IPS-NIHi7 (cell line): Measurements from ENCODE around the gene JADE2.
"Not testable (repeated sequence)": the region's sequence is repeated elsewhere in the genome, so short reads cannot be mapped to it uniquely, and the experiment has no call there.

Source experiments
- DNase-seq: peaks from one replicate; pipeline ENCODE4 v3.0.0; 2012; ENCODE audit warnings: mixed read lengths; ENCODE audit errors: extremely low spot score

The JADE2 gene

DNA sequence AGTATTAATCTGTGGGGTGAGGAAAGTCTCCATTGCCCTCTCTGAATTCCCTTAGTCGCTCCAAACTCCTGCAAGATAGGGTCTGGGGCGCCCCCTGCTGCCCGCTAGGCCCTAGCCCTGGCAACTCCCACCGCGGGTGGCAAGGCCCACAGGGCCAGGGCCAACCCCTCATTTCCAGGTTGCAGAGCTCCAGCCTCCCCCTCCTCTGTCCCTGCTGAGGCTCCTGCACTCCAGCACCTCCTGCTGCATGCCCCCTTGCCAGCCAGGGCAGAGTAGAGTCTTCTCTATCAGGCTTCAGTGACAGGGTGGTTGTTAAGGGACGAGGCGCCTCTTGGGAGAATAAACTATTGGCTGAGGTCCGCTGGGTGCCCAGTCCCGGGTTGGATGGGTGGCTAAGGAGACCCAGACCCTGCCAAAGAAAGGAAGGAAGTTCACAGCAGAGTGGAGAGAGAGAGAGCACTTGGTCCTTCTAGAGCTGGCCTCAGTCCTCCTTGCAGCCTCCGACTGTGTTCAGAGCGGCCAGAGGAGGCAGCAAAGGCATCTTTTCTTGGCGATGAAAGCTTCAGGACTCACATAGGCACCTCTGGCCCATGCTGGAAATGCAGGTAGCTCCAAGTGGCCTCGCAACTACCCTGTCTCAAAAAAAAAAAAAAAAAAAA is 61.5 kb downstream of the JADE2 start:
- DNase-seq: peak; percentile 89

DNA sequence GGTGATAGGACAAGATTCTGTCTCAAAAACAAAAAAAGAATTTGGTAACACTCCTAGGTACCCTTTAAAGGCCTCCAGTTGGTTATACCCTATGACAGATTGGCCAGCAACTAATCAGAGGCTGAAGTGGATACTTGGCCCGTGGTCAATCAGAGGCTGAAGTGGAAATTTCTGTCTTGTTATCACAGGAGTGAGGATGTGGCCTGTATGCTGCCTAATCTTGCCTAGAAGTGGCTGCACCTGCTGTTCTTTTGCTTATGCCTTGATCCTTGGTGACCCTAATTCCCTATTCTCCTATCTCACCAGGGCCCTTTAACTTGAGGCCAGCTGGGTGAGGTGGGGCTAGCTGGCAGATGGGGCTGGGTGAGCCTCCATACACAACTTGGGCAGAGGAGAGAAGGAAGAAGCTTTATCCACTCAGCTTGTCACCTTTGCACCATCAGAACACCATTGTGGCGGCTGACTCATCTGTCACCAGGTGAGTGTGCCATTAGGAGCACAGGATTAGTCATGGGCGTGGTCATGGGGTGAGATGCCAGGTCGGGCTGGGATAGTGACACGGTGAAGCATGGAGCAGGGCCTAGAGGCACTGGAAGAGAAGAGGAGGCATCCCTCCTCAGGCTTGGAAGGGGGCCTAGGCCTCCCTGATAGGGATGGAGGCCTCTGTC is 65.7 kb downstream of the JADE2 start:
- DNase-seq: peak; percentile 10

- peak; percentile 82 for DNase-seq
Observed at GRCh38 chr5:134592141-134592746, 66.8 kb downstream of the JADE2 start.

DNA sequence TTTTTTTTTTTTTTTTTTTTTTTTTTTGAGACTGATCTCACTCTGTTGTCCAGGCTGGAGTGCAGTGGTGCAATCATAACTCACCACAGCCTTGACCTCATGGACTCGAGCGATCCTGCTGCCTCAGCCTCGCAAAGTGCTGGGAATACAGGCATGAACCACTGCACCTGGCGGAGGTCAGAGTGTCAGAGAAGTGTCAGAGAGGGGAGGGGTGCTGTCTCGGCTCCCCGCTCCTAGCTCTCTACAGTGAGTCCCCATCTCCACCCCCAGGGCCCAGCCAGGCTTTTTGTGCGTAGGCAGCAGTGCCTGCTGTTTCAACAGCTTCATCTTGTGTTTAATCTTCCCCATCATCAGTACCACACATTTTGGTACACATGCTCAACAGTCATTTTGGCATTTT is 68.9 kb downstream of the JADE2 start:
- DNase-seq: no peak

- DNase-seq: no peak
Observed at GRCh38 chr5:134594797-134595457, 69.5 kb downstream of the JADE2 start.

DNA sequence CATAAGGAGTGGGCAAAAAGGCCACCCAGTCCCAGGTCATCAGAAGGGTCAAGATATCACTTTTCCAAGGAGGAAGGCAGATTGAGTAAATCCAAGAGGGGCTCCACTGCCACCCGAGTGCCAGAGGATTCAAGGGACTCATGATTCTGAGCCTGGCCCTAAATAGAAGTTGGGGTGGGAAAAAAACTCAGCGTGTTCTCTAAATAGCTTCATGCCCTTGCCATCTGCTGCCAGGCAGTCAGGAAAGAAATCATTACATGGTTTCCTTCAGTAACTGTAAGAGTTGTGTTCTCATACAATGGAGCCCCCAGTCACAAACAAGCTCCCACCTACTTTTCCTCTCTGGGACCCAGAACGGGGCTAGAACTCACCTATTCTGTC is 70.0 kb downstream of the JADE2 start:
- no peak for DNase-seq

DNA sequence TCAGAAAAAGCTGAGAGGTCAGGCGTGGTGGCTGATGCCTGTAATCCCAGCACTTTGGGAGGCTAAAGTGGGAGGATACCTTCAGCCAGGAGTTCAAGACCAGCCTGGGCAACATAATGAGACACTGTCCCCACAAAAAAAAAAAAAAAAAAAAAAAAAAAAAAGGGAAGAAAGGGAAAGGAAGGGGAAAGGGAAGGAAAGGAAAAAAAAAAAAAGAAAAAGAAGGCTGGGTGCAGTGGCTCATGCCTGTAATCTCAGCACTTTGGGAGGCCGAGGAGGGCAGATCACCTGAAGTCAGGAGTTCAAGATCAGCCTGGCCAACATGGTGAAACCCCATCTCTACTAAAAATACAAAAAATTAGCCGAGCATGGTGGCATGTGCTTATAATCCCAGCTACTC is 74.3 kb downstream of the JADE2 start:
- DNase-seq: not testable (repeated sequence)

DNA sequence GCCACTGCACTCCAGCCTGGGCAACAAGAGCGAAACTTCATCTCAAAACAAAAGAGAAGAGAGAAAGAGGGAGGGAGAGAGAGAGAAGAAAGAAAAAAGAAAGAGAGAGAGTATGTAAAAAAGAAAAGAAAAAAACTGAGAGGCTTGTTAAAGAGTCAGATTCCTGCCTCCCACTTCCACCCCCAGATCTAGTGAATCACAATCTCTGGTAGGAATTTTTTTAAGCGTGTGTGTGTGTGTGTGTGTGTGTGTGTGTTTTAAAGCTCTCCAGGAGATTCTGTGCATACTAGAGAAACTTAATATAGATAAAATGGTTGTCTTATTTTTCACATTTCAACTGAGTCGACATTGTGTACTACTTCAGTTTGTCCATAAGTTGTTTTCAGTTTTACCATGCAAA is 75.1 kb downstream of the JADE2 start:
- no peak for DNase-seq

DNA sequence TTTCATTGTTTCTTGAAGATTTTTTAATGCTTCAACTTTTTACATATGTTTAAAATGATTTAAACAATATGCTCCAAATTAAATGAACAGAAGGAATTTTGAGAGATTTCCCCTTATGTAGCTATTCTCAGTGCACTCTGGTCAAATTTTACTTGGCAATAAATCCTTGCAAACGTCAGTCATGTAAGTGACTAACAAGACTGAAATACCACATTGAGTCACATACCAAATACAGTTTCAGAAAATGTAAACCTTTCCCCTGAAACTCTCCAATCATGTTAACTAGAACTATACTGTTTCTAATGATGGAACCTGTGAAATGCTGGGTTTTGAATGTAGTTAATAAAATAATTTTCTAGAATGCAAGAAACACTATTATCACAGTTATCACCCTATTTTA is 77.6 kb downstream of the JADE2 start:
- no peak for DNase-seq

DNA sequence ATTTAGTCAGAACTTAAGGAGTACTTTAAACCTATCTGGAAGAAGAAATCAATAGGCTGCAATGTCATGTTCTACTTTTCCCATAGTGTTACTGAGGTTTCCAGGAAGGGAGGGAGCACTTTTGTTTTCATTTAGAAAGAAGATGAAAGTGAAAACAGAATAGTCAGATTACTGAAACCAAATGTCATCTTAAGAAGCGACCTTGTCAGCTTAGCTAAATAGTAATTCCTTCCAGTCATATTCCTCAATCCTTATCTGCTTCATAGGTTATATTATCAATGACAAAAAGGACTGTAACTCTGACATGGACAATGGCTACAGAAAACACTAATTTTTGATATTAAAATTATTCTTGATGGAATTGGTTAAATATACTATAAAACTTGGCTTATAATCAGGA is 79.4 kb downstream of the JADE2 start:
- no peak for DNase-seq

- no peak for DNase-seq
Observed at GRCh38 chr5:134606726-134607125, 81.3 kb downstream of the JADE2 start.

GRCh38 chr5:134608555-134608954 is 83.1 kb downstream of the JADE2 start:
- DNase-seq: no peak

DNA sequence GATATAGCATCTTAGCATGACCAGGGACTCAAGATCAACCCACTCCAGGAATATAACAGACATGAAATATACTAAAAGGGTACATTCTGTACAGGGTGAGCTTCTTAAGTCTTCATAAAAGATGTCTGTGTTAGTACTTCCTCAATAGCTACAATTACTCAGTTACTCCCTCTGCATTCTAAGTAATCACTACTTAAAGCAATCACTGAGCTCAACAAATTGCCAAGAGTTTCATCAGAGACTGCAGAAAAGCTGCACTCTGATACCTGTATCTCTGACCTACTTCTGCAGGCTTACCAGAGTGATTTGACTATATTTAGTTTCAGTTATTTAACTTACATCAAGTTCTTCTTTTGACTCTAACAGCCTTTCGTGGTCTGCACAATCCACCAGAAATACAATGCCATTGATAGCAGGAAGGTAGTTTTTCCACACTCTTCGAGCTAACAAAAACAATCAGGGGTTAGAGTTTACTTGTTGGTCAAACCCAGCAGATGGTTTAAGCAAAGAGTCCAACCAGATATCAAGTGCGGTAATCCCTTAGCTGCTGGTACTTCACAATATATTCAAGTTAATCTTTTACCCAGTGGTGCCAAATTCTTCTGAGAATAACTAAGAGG is 83.9 kb downstream of the JADE2 start:
- DNase-seq: no peak

DNA sequence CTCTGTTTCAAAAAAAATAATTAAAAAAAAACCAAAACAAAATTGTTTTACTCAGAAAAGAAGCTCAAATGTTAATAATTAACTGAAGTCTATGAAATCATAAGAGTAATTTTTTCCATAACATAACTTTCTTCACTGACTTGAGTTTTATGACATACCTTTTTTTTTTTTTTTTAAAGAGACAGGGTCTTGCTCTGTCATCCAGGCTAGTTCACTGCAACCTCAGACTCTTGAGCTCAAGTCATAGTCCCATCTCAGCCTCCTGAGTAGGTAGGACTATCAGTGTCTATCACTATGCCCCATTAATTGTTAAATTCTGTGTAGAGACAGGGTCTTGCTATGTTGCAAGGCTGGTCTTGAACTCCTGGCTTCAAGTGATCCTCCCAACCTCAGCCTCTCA is 85.3 kb downstream of the JADE2 start:
- DNase-seq: no peak

GRCh38 chr5:134611515-134611914 is 86.0 kb downstream of the JADE2 start:
- DNase-seq: no peak

DNA sequence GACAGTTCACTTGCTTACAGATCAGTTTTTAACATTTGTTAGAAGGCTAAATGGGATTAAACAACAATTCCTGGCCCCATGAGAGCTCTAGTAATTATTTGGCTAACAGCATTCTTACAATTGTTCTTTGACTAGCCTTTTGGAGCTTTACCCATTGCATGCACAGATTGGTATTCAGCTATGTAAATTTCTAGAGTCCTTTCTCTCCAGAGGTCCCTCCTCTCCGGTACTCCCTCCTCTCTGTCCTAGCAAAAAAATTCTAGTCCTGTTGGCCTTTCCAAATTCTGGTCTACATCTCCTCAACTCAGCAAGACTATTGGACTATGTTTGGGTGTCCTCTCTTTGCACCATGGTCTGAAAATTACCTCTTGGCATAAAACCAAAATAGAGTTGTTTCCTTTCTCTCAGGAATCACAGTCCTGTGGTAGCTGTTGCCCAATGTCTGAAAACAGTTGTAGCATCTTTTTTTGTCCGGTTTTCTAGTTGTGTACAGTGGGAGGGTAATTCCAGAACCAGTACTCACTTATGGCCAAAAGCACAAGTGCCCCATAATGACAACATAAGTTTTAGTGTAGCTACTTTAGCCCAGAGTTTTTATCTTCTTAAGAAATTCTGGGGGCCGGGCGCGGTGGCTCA is 89.1 kb downstream of the JADE2 start:
- no peak for DNase-seq

- no peak for DNase-seq
Observed at GRCh38 chr5:134620634-134621033, 95.2 kb downstream of the JADE2 start.

GRCh38 chr5:134625559-134625958 is 100.1 kb downstream of the JADE2 start:
- DNase-seq: no peak

DNA sequence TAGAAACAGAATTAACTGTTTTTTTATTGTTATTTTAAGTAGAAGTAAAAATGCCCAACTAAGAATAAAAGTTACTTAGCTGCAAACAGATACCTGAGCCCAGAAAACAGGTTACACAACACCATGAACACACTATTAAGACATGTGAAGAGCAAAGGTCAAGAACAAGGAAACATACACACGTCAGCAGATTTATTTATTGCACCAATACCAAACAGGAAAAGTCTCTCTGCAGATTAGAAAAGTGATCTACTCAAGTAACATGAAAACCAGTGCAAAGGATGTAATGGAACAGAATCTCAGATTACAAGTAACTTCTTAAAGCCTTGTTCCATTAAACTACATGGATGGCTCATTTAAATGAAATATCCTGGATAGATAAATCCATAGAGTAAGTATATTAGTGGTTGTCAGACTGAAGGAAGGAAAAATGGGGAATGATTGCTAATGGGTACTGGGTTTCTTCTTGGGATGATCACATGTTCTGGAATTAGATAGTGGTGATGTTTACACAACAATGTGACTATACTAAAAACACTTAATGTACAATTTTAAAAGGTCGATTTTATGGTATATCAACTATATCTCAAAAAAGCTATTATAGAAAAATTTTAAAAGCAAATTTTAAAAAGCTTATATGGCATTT is 101.0 kb downstream of the JADE2 start:
- DNase-seq: no peak
